HG03139 (cell line): Measurements from ENCODE around the gene UPF2.
"Not testable (repeated sequence)": the region's sequence is repeated elsewhere in the genome, so short reads cannot be mapped to it uniquely, and the experiment has no call there.

Experiments used
- ATAC-seq: cut with Tn5 transposase; IDR thresholded peaks from one replicate; pipeline ENCODE4 v1.9.1; 2021; ENCODE audit not compliant: unreplicated experiment

The UPF2 gene

DNA sequence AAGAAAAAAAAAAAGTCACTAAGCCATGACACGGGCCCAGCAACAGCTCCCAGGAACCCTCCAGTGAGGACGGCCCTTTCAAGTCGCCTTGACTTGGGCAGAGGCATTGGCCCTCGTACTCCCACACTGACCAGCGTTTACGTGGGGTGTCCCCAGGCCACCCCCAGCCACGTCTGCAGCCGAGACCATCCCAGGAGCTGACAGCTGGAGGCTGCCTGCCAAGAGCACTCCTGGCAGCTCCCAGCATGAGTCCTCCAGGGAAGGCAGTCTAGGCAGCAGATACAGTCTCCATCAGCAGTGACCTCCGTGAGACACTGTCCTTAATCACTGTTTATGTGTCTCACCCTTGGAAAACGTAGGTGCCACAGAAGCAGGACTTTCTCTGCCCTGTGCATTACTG lies 133.0 kb downstream of the UPF2 start:
- no peak for ATAC-seq

DNA sequence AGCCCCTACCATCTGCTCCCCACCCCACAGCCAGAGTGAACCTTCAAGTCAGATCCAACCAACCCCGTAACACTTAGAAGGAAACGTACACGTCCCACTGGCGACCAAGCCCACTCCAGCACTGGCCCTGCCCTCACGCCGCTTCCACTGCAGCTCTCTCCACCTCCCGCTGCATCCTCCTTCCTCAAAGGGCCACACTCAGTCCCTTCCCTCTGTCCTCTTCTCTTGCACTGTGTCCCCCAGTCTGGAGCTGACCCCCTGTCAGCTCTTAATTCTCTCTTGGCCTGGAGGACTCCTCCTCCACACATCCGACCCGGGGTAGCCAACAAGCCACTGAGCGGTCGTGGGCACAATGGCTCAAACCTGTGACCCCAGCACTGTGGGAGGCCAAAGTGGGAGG lies 133.6 kb downstream of the UPF2 start:
- no peak for ATAC-seq

DNA sequence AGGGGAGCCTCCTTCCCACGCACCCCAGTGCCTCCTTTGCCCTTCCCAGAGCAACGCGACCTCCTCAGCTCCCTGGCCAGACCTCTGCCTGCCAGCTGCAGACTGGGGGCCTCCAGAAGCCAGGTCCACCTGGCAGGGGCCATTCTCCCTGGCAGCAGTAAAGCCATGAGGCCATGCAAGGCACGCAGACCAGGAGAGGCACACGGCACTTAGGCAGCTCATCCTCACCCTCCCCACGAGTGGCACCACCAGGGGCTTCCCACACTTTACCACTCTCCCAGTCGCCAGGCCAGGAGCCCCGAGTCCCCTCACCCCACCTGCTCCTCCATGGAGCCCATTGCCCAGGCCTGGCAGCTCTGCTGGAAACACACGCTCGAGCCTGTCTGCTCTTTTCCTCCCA lies 134.1 kb downstream of the UPF2 start:
- no peak for ATAC-seq

DNA sequence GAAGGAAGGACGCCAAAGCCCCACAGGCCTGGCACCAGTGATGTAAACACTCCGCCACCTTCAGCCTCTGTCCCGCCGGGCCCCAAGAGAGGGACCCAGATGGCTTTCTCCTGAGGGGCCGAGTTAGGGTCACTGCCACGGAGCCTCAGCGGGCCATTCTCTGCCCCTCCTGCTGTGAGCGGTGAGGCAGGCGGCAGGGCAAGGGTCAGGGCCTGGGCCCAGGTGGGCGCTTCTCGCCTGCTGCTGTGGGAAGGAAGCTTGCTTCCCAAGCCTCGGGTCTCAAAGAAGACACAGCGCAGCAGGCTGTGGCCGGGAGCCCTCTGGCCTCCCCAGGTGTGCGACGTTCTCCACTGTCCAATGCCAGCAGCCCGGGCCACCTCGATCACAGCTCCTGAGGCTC lies 134.7 kb downstream of the UPF2 start:
- ATAC-seq = no peak

GRCh38 chr10:11906714-11907113 lies 135.9 kb downstream of the UPF2 start:
- no peak for ATAC-seq

DNA sequence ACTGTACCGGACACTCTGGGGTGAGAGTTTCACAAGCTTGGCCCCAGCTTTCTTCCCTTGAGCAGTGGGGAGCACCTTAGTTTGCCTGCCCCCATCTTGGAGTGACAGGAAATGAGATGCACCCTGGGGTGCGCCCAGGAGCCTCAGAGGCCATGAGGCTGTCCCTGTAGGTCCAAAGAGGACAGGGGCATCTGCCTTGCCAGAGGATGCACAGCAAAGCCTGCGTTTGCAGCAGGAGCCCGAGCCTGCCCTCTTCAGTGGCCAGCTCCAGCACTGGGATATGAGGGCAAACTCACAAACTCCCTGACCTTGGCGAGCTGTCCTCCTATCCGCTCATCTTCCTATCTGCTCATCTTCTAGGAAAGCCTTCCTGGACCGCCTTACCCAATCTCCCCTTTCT lies 140.0 kb downstream of the UPF2 start:
- ATAC-seq = no peak

DNA sequence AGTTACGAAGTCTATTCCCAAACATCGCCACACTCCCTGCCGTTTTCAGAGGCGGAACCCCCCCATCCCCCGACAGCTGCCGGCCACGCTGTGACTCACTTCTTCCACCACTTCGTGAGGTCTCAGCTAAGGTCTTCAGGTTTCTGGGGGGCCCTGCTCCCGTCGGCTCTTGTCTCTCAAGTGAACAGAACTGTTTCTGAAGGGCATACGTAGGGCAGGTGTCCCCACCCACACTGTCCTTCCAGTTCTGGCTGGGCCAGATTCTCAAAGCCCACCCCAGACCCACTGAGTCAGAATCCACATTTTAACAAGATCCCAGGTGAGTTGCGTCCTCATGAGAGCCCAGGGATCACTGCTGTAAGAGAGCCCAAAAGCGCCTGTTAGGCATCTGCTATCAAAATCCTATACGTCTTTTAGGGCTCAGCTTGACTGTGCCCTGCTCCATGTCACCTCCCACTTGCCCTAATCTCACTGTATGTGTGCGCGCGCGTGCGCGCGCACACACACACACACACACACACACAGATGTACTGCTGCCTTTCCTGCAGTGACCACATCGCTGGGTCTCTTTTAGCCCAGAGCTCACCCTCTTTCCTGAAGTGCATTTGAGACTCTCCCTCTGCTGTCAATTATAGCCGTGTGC lies 140.7 kb downstream of the UPF2 start:
- no peak for ATAC-seq

DNA sequence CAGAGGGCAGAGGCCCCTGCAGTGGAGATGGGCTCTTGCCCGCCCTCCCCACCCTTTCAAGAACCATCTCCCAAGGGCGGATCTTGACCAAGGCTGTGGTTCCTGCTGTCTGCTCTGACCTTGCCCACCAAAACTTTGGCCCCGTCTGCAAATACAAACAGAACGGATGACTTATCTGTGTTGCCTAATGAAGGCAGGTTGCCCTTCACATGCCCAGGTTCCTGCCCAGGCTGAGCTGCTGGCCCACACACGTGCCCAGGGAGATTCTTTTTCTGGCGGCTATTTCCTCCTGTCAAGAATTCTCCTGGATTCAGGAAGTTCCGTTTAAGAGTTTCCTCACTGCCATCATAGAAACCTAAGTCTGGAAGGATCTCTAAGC lies 141.2 kb downstream of the UPF2 start:
- ATAC-seq = no peak

GRCh38 chr10:11901036-11901301 lies 141.6 kb downstream of the UPF2 start:
- ATAC-seq = no peak

- ATAC-seq = no peak
Measured at GRCh38 chr10:11899067-11899876, 143.3 kb downstream of the UPF2 start.

DNA sequence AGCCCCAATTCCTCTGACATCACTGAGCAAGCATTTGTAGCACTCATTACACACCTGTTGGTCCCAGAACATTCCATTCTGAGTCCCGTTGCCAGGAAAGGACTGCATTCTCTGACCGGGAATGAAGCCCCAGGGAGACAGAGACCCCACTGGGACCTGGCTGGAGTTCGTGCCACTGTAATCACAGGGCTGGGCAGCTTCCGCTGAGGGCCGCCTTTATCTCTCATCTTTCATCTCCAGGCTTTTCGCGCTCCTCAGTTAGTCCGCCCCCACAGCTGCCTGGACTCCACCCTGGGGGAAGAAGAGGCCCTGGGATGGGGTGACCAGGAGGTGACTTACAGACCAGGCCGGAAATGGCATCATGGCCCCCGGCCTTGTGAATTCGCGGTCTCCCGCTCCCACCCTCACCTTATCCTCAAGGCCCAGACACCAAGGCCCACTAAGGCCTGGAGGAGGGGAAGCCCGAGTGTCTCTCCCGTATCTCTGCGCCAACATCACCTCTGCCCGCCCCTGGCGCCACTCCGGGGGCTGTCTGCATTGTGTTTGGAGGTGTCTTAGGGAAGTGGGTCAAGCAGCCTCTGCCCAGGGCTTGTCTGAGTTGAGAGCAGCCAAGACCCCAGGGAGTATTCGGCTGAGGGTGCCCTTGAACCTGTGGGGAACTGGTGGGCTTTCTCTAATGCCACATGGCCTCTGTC lies 144.1 kb downstream of the UPF2 start:
- ATAC-seq = no peak

DNA sequence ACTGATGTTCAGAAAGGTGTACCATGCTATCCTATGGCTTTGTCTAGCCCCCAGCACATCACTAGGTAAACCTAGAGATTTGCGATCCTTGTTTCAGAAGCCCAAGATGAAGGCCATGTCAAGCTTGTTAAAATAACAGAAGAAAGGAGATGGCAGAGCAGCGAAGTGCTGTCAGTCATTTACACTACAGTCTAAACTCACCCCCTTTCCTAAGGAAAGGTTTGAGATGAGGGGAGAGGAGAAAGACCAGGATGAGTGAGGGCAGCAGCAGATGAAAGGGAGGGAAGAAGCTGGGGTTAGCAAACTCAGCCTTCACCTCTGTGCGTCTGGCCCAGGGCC lies 144.6 kb downstream of the UPF2 start:
- ATAC-seq = no peak

- ATAC-seq = no peak
Measured at GRCh38 chr10:11896549-11897200, 145.9 kb downstream of the UPF2 start.

DNA sequence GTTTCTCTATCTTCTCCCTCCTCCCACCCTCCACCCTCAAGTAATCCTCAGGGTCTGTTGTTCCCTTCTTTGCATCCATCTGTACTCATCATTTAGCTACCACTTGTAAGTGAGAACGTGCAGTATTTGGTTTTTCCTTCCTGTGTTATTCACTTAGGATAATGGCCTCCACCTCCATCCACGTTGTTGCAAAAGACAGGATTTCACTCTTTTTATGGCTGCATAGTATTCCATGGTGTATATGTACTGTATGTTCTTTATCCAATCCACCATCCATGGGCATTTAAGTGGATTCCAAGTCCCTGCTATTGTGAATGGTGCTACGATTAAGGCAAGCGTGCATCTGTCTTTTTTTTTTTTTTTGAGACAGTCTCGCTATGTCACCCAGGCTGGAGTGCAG lies 147.0 kb downstream of the UPF2 start:
- ATAC-seq = no peak

DNA sequence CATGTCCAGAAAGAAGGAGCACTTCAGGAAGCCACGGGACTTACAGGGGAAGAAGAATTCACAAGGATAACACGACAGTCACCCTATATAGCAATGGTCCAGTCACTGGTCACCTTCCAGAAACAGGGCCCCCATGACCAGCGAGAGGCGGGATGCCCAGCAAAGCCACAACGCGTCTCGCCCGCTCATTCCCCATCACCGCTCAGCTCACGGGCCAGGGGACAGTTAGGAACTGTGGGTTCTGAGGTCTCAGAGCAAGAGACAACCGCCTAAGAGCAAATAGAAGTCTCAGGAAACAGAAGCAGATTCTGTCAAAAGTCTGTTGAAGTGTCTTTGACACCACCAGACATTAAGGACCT lies 147.5 kb downstream of the UPF2 start:
- no peak for ATAC-seq

DNA sequence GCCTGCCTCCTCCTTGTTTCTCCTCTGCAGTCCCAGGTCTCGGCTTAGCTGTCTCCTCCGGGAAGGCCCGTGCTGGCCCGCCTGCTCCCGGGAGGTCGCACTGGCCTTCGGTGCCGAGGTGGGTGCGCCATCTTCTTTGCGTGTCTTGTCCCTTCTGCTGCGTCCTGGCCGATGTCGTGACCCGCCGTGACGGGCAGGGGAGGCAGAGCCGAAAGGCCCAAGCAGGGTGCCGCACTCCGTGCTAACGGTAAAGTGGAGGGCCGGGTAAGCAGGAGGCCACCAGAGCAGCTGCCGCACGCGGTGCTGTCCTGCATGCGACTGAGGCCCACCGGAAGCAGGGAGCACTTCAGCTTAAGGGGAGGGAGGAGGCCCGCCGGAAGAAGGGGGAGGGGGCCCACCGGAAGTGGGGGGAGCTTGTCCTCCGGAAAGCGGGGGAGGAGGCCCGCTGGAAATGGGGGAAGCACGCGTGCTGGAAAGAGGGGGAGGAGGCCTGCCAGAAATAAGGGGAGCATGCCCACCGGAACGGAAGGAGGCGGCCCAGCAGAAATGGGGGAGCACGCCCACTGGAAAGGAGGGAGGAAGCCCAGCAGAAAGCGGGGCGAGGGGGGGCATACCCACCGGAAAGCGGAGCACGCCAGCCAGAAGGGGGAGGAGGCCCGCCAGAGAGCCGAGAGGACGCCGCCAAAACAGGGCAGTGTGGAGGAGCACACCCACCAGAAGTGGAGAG lies 148.1 kb downstream of the UPF2 start:
- no peak for ATAC-seq

- no peak for ATAC-seq
Measured at GRCh38 chr10:11893749-11894278, 148.8 kb downstream of the UPF2 start.

- ATAC-seq = no peak
Measured at GRCh38 chr10:11891776-11892486, 150.7 kb downstream of the UPF2 start.

DNA sequence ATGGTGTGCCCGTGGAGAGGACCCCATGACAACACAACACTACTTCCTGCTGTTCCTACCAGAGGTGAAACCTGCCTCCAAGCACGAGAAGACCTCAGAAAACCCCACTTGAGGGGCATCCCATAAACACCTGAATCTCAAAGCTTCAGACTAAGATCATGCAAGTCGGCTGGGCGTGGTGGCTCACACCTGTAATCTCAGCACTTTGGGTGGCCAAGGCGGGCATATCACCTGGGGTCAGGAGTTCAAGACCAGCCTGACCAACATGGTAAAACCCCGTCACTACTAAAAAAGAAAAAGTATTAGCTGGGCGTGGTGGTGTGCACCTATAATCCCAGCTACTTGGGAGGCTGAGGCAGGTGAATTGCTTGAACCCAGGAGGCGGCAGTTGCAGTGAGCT lies 153.3 kb downstream of the UPF2 start:
- ATAC-seq = not testable (repeated sequence)

DNA sequence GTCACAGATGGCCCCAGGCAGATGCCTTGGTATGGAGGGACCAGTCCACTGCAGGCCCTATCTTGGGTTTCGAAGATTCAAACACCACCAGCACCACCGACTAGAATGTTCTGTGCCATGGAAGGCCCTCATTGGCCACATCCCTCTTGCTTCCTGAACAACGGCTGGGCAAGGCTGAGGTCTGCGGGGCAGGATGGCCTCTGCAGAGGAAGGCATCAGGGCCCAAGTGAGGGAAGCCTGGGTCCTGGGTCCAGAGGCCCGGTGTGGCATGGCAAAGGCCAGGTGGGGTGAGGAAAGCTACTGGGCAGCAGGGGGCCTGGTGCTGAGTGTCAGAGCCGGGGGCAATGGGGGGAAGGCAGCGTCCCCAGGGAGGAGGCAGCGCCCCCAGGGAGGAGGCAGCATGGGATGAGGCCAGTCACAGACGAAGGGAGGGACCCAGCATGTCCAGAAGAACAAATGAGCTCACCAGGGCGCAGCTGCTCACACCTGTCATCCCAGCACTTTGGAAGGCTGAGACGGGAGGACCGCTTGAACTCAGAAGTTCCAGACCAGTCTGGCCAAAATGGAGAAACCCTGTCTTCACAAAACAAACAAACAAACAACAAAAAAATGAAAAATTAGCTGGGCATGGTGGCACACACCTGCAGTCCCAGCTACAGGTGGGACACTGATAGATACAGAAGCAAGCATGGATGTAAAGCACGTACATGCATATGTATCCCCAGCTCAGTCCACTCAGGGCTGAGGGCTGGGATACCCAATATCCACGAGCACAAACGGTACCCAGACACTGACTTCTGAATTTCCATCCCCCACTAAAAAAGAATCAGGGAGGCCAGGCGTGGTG lies 155.0 kb downstream of the UPF2 start:
- no peak for ATAC-seq
